Keratinocyte (primary cell): ENCODE results near the gene ENPP3. TPM values are rescaled to one million over a fixed set of nuclear protein-coding genes. Genes with fewer than 3 reads are reported as not detected.

Source experiments
- DNase-seq: peaks from one replicate; pipeline ENCODE4 v3.0.0-alpha.2; 2011; ENCODE audit warnings: low read depth, missing footprints, low spot score
- FAIRE-seq: peaks from 2 replicates; lab custom pipeline; 2011; peaks lifted over from hg19 to GRCh38; lab: Jason Lieb, UNC
- H2AFZ ChIP-seq: 2 replicates; pipeline ENCODE4 v1.6.0; 2012; ENCODE audit warnings: low read length, control low read depth, inconsistent platforms; ENCODE audit not compliant: control insufficient read depth
- H3K27ac ChIP-seq: 2 replicates; pipeline ENCODE4 v1.5.1; 2011; ENCODE audit warnings: low read length; ENCODE audit not compliant: control insufficient read depth, insufficient read depth
- H3K27me3 ChIP-seq: 3 replicates; pipeline ENCODE4 v1.6.0; 2011; ENCODE audit warnings: low read length; ENCODE audit not compliant: control insufficient read depth, insufficient read depth; ENCODE audit errors: extremely low read depth
- H3K36me3 ChIP-seq, 2 experiments: 2 replicates in 1 of 2; 3 replicates in 1 of 2; pipeline ENCODE4 v1.5.1; 2011; ENCODE audit warnings: low read length in 2 of 2, mild to moderate bottlenecking in 1 of 2; ENCODE audit not compliant: control insufficient read depth in 2 of 2, insufficient read depth in 2 of 2; ENCODE audit errors: extremely low read depth in 1 of 2
- H3K4me1 ChIP-seq: 3 replicates; pipeline ENCODE4 v1.5.1; 2011; ENCODE audit warnings: low read length; ENCODE audit not compliant: control insufficient read depth, insufficient read depth; ENCODE audit errors: extremely low read depth
- H3K4me2 ChIP-seq: 3 replicates; pipeline ENCODE4 v1.6.0; 2011; ENCODE audit warnings: low read depth, low read length; ENCODE audit not compliant: control insufficient read depth, insufficient read depth; ENCODE audit errors: extremely low read depth
- H3K4me3 ChIP-seq, 3 experiments: fragments of 200-600 bp in 1 of 3; sonication (generic) in 1 of 3; 2 replicates in 2 of 3; 3 replicates in 1 of 3; pipeline ENCODE4 v1.5.1; 2011 to 2016; ENCODE audit warnings: low read length in 3 of 3, mild to moderate bottlenecking in 3 of 3, control low read depth in 2 of 3, inconsistent platforms in 1 of 3, low read depth in 1 of 3, mixed read lengths in 1 of 3, mixed run types in 1 of 3, moderate library complexity in 1 of 3; ENCODE audit not compliant: control insufficient read depth in 2 of 3, insufficient read depth in 2 of 3; ENCODE audit errors: extremely low read depth in 1 of 3
- H3K79me2 ChIP-seq: 2 replicates; pipeline ENCODE4 v1.6.0; 2012; ENCODE audit warnings: low read length; ENCODE audit not compliant: control insufficient read depth, insufficient read depth
- H3K9ac ChIP-seq: 3 replicates; pipeline ENCODE4 v1.6.0; 2011; ENCODE audit warnings: low read length; ENCODE audit not compliant: control insufficient read depth, insufficient read depth; ENCODE audit errors: extremely low read depth
- H3K9me1 ChIP-seq: 3 replicates; pipeline ENCODE4 v1.6.0; 2011; ENCODE audit warnings: low read length; ENCODE audit not compliant: control insufficient read depth, insufficient read depth; ENCODE audit errors: extremely low read depth
- H3K9me3 ChIP-seq: 2 replicates; pipeline ENCODE4 v1.5.1; 2012; ENCODE audit warnings: low read depth, low read length; ENCODE audit not compliant: control insufficient read depth
- H4K20me1 ChIP-seq: 3 replicates; pipeline ENCODE4 v1.6.0; 2011; ENCODE audit warnings: low read length; ENCODE audit not compliant: control insufficient read depth, insufficient read depth; ENCODE audit errors: extremely low read depth
- CTCF ChIP-seq, 3 experiments: IDR thresholded peaks in 1 of 3; conservative IDR thresholded peaks in 1 of 3; optimal IDR thresholded peaks in 1 of 3; 2 replicates in 2 of 3; 3 replicates in 1 of 3; pipeline versions ENCODE3 to v1.5.1; 2011; ENCODE audit warnings: low read length in 3 of 3, mild to moderate bottlenecking in 3 of 3, moderate library complexity in 2 of 3, control low read depth in 1 of 3, inconsistent platforms in 1 of 3; ENCODE audit not compliant: insufficient read depth in 2 of 3; ENCODE audit errors: extremely low read depth in 1 of 3
- EZH2 ChIP-seq: IDR thresholded peaks from one replicate; pipeline ENCODE4 v1.6.1; 2012; ENCODE audit warnings: inconsistent platforms, mild to moderate bottlenecking, low read length, moderate library complexity
- dilution Hi-C: fragments of 300-500 bp; cut with MboI; formaldehyde crosslinking; loops from one replicate; pipeline ENCODE4 v1.7.0; 2020; ENCODE audit warnings: low sequenced_read_pairs; ENCODE audit not compliant: extremely low pct_ligation_motif_present
- polyA plus RNA-seq, 5 experiments: library from polyadenylated mRNA; depleted of rRNA in 3 of 5; stranded (reverse) in 3 of 5; stranded (forward) in 1 of 5; unstranded in 1 of 5; fragments of >200 nt; gene quantifications; 1 replicate in 1 of 5; 2 replicates in 3 of 5; 3 replicates in 1 of 5; pipeline versions ENCODE4 v1.2.1 to v1.2.3, GENCODE V29; 2011 to 2012; ENCODE audit warnings: missing spikeins in 2 of 5, low read depth in 1 of 5, low replicate concordance in 1 of 5

Gene ENPP3
- polyA plus RNA-seq, 1 donor (not counting 4 experiments of a cell fraction or from before 2014, with no cell fraction given): not detected

GRCh38 chr6:131680868-131681267 is 43.8 kb downstream of the ENPP3 start:
- H3K4me2 ChIP-seq: no peak overlapping the region
- dilution Hi-C loops: no loop called here
- FAIRE-seq: no peak

GRCh38 chr6:131681585-131681984 is 44.5 kb downstream of the ENPP3 start:
- Histone ChIP-seq H3K36me3 (no peaks in the 10 kb centered on the region), H3K27ac (no peak overlapping the region), H3K4me2 (no peak overlapping the region), H3K9me1 (no peaks in the 10 kb centered on the region), H3K4me3 (no peak overlapping the region), H3K9me3 (no peaks in the 10 kb centered on the region), H4K20me1 (no peaks in the 10 kb centered on the region), H3K9ac (no peak overlapping the region), H3K79me2 (no peaks in the 10 kb centered on the region), H3K4me1 (no peaks in the 10 kb centered on the region), H3K27me3 (no peaks in the 10 kb centered on the region), H2AFZ (no peak overlapping the region)
- TF ChIP-seq EZH2 (no peak), CTCF (optimal IDR thresholded peaks at IDR 0.05 in 1 of 3, IDR thresholded peaks at IDR 0.05 in 1 of 3, conservative IDR thresholded peaks at IDR 0.05 in 1 of 3; ENCODE audit: extremely low read depth in 1 of 3, insufficient read depth in 2 of 3, low read length in 3 of 3) (no peak)
- dilution Hi-C loops: no loop called here
- no peak for FAIRE-seq
- DNase-seq: no peak

More at GRCh38 chr6:131680868-131681267, 43.8 kb downstream of the ENPP3 start:
- Histone ChIP-seq H3K9me1 (no peaks in the 10 kb centered on the region), H3K79me2 (no peaks in the 10 kb centered on the region), H2AFZ (no peak overlapping the region), H3K27me3 (no peaks in the 10 kb centered on the region), H3K36me3 (no peaks in the 10 kb centered on the region), H4K20me1 (no peaks in the 10 kb centered on the region), H3K9me3 (no peaks in the 10 kb centered on the region), H3K4me1 (no peaks in the 10 kb centered on the region), H3K27ac (no peak overlapping the region), H3K9ac (no peak overlapping the region), H3K4me3 (no peak overlapping the region)
- DNase-seq: no peak
- TF ChIP-seq CTCF (optimal IDR thresholded peaks at IDR 0.05 in 1 of 3, IDR thresholded peaks at IDR 0.05 in 1 of 3, conservative IDR thresholded peaks at IDR 0.05 in 1 of 3; ENCODE audit: extremely low read depth in 1 of 3, insufficient read depth in 2 of 3, low read length in 3 of 3) (no peak), EZH2 (no peak)
